Kidney (tissue), 14 donors: ENCODE data around the gene EPHA4. TPM values are rescaled to one million over a fixed set of nuclear protein-coding genes. Genes with fewer than 3 reads are reported as not detected.

Experiments used
- DNase-seq, 5 donors: peaks; one replicate each; pipeline ENCODE4 v3.0.0-alpha.2; 2013 to 2020
- FAIRE-seq: peaks from 2 replicates; lab custom pipeline; 2012; peaks lifted over from hg19 to GRCh38; lab: Jason Lieb, UNC
- H3K27ac ChIP-seq, 2 donors: one replicate each; pipeline ENCODE4 v1.7.0; 2013; ENCODE audit warnings: low read depth in 2 of 2, low read length in 2 of 2, inconsistent platforms in 1 of 2
- H3K27me3 ChIP-seq: one replicate; pipeline ENCODE4 v1.7.1; 2013; ENCODE audit warnings: low read length, inconsistent platforms; ENCODE audit not compliant: control insufficient read depth, insufficient read depth
- H3K36me3 ChIP-seq, 3 donors: one replicate each; pipeline versions ENCODE4 v1.7.0 to v1.7.1; 2013; ENCODE audit warnings: low read length in 3 of 3, control low read depth in 1 of 3, inconsistent platforms in 1 of 3; ENCODE audit not compliant: insufficient read depth in 3 of 3, control insufficient read depth in 2 of 3
- H3K4me1 ChIP-seq, 3 donors: one replicate each; pipeline versions ENCODE4 v1.7.0 to v1.7.1; 2013; ENCODE audit warnings: low read length in 3 of 3, inconsistent platforms in 1 of 3, low read depth in 1 of 3; ENCODE audit not compliant: control insufficient read depth in 2 of 3, insufficient read depth in 2 of 3
- H3K4me3 ChIP-seq, 3 donors: one replicate each; pipeline versions ENCODE4 v1.7.0 to v1.8.1; 2013; ENCODE audit warnings: low read length in 3 of 3, control low read depth in 1 of 3, inconsistent platforms in 1 of 3
- H3K9ac ChIP-seq, 3 donors: one replicate each; pipeline versions ENCODE4 v1.7.0 to v1.7.1; 2013; ENCODE audit warnings: low read length in 3 of 3, control low read depth in 1 of 3, inconsistent platforms in 1 of 3
- H3K9me3 ChIP-seq, 3 donors: one replicate each; pipeline versions ENCODE4 v1.7.0 to v1.7.1; 2013; ENCODE audit warnings: low read length in 3 of 3, control low read depth in 1 of 3, inconsistent platforms in 1 of 3; ENCODE audit not compliant: control insufficient read depth in 2 of 3, insufficient read depth in 1 of 3
- CTCF ChIP-seq: IDR thresholded peaks from 3 replicates; pipeline ENCODE4 v1.5.1; 2012; ENCODE audit warnings: mild to moderate bottlenecking, moderate library complexity, borderline replicate concordance; ENCODE audit not compliant: insufficient read depth; ENCODE audit errors: extremely low read depth
- intact Hi-C: fragments of 100-400 bp; cut with DNase I; formaldehyde crosslinking; loops from one replicate; pipeline ENCODE4 v1.11.1; 2022
- polyA plus RNA-seq: library from polyadenylated mRNA; stranded (reverse); fragments of 350-450 nt; fragmentation: Illumina TruSeq; extraction: RNeasy Lipid Tissue Mini Kit (QIAGEN cat#74804); gene quantifications from one replicate; pipeline ENCODE4 v1.2.3, GENCODE V29; 2014; ENCODE audit warnings: low read depth, low replicate concordance; ENCODE audit not compliant: insufficient read depth
- total RNA-seq: library from RNA; stranded (reverse); fragmentation: NEBNext Ultra II Directional; extraction: Animal tissue kit (Norgen Biotek cat#: 25700); gene quantifications from one replicate; pipeline ENCODE4 v1.2.1, GENCODE V29; 2021
- donor health status: control.
- donor health status: control.
- donor health status: control.
- donor health status: control.
- donor health status: control.
- donor health status: DM: yes; HTN: yes; CAD: no.
- donor health status: Normal renal cell carcinoma (clear cell type).

Gene EPHA4
- total and polyA plus RNA-seq, 2 donors from 2014 or later = 4.8 to 38.0 TPM

- Histone ChIP-seq H3K36me3 (no peaks in the 10 kb centered on the region), H3K4me1 (no peaks in the 10 kb centered on the region), H3K9ac (no peak overlapping the region), H3K27me3 (no peaks in the 10 kb centered on the region), H3K4me3 (no peak overlapping the region), H3K27ac (no peak overlapping the region), H3K9me3 (no peaks in the 10 kb centered on the region)
- no peak for FAIRE-seq
- intact Hi-C loops = no loop called here
- no peak for DNase-seq
- TF ChIP-seq CTCF = no peak
These were observed 166.6 kb downstream of the EPHA4 start for GRCh38 chr2:221405521-221405920.

GRCh38 chr2:221402072-221402471, 170.0 kb downstream of the EPHA4 start:
- Histone ChIP-seq H3K36me3 (no peaks in the 10 kb centered on the region), H3K27me3 (no peaks in the 10 kb centered on the region), H3K9me3 (no peaks in the 10 kb centered on the region), H3K4me3 (no peak overlapping the region), H3K9ac (no peak overlapping the region), H3K4me1 (no peaks in the 10 kb centered on the region), H3K27ac (no peak overlapping the region)
- TF ChIP-seq CTCF = no peak
- intact Hi-C loops = no loop called here
- DNase-seq = no peak
- no peak for FAIRE-seq

- no peak overlapping the region for H3K9ac ChIP-seq
- no peak for DNase-seq
- no peak for TF ChIP-seq CTCF
- H3K27ac ChIP-seq = no peak overlapping the region
- H3K36me3 ChIP-seq = no peaks in the 10 kb centered on the region
- FAIRE-seq = no peak
- H3K9me3 ChIP-seq = no peaks in the 10 kb centered on the region
- H3K4me3 ChIP-seq = no peak overlapping the region
- H3K4me1 ChIP-seq = no peaks in the 10 kb centered on the region
- intact Hi-C loops = no loop called here
- H3K27me3 ChIP-seq = no peaks in the 10 kb centered on the region
These were observed 171.7 kb downstream of the EPHA4 start for GRCh38 chr2:221400411-221400810.

- Histone ChIP-seq H3K4me3 (no peak overlapping the region), H3K36me3 (no peaks in the 10 kb centered on the region), H3K27ac (no peak overlapping the region), H3K9me3 (no peaks in the 10 kb centered on the region), H3K27me3 (no peaks in the 10 kb centered on the region), H3K4me1 (no peaks in the 10 kb centered on the region), H3K9ac (no peak overlapping the region)
- intact Hi-C loops = no loop called here
- TF ChIP-seq CTCF = no peak
- DNase-seq (no peak), FAIRE-seq (no peak)
These were observed 172.9 kb downstream of the EPHA4 start for GRCh38 chr2:221399183-221399582.
